Glomerular visceral epithelial cell (primary cell): ENCODE data around the gene TRMO.
"Not testable (repeated sequence)": the region's sequence is repeated elsewhere in the genome, so short reads cannot be mapped to it uniquely, and the experiment has no call there.

Experiments used
- DNase-seq: peaks from one replicate; pipeline ENCODE4 v3.0.0-alpha.2; 2016; ENCODE audit errors: extremely low spot score

TRMO gene

GRCh38 chr9:97921959-97922724 lies at the start of gene TRMO:
TRMO (minus strand) TSS chr9:97922500; CDS start chr9:97922493, 7 bp downstream.
- DNase-seq = peak; percentile 98

GRCh38 chr9:97970165-97970564 lies 47.9 kb upstream of the TRMO start:
- no peak for DNase-seq

- no peak for DNase-seq
Measured at GRCh38 chr9:97969014-97969413, 46.7 kb upstream of the TRMO start.

- no peak for DNase-seq
Measured at GRCh38 chr9:97966493-97966892, 44.2 kb upstream of the TRMO start.

- no peak for DNase-seq
Measured at GRCh38 chr9:97964901-97965300, 42.6 kb upstream of the TRMO start.

GRCh38 chr9:97963232-97963631 lies 40.9 kb upstream of the TRMO start:
- no peak for DNase-seq

- DNase-seq = no peak
Measured at GRCh38 chr9:97962575-97962974, 40.3 kb upstream of the TRMO start.

GRCh38 chr9:97962136-97962535 lies 39.8 kb upstream of the TRMO start:
- DNase-seq = no peak

- no peak for DNase-seq
Measured at GRCh38 chr9:97961361-97961760, 39.1 kb upstream of the TRMO start.

GRCh38 chr9:97960678-97961328 lies 38.5 kb upstream of the TRMO start:
- DNase-seq = not testable (repeated sequence)

GRCh38 chr9:97959585-97959984 lies 37.3 kb upstream of the TRMO start:
- DNase-seq = no peak

GRCh38 chr9:97958812-97959511 lies 36.7 kb upstream of the TRMO start:
- DNase-seq = no peak

GRCh38 chr9:97956331-97956730 lies 34.0 kb upstream of the TRMO start:
- no peak for DNase-seq

- peak; percentile 46 for DNase-seq
Measured at GRCh38 chr9:97954550-97954989, 32.3 kb upstream of the TRMO start.

GRCh38 chr9:97950873-97951272 lies 28.6 kb upstream of the TRMO start:
- not testable (repeated sequence) for DNase-seq

- not testable (repeated sequence) for DNase-seq
Measured at GRCh38 chr9:97947094-97947493, 24.8 kb upstream of the TRMO start.

- DNase-seq = not testable (repeated sequence)
Measured at GRCh38 chr9:97945470-97945869, 23.2 kb upstream of the TRMO start.

GRCh38 chr9:97944612-97945011 lies 22.3 kb upstream of the TRMO start:
- no peak for DNase-seq

GRCh38 chr9:97943308-97943855 lies 21.1 kb upstream of the TRMO start:
- DNase-seq = no peak

GRCh38 chr9:97941323-97941722 lies 19.0 kb upstream of the TRMO start:
- DNase-seq = no peak

- no peak for DNase-seq
Measured at GRCh38 chr9:97940741-97941140, 18.4 kb upstream of the TRMO start.

- no peak for DNase-seq
Measured at GRCh38 chr9:97940233-97940632, 17.9 kb upstream of the TRMO start.
